HepG2 (cell line): ENCODE data around the gene MRPL48. TPM values are rescaled to one million over a fixed set of nuclear protein-coding genes. Genes with fewer than 3 reads are reported as not detected.

Source experiments
- FOSL2 ChIP-seq: sonication (generic); formaldehyde crosslinking; IDR thresholded peaks from 2 replicates; pipeline ENCODE4 v1.4.0; 2020; ENCODE audit warnings: missing genetic modification reagents
- FOXK2 ChIP-seq: fragments of 450-650 bp; IDR thresholded peaks from 2 replicates; pipeline ENCODE4 v1.6.1; 2016
- ISL2 ChIP-seq: sonication (generic); formaldehyde crosslinking; IDR thresholded peaks from 2 replicates; pipeline ENCODE4 v1.5.0; 2020; ENCODE audit warnings: missing genetic modification reagents
- KLF16 ChIP-seq, 2 experiments: sonication (generic) in 1 of 2; formaldehyde crosslinking in 1 of 2; IDR thresholded peaks; 2 replicates each; pipeline versions ENCODE4 v1.6.1 to v1.8.0; 2016 to 2023; ENCODE audit warnings: missing genetic modification reagents in 2 of 2, missing compliant biosample characterization in 1 of 2
- MYNN ChIP-seq: sonication (generic); formaldehyde crosslinking; IDR thresholded peaks from 2 replicates; pipeline ENCODE4 v1.4.0; 2020; ENCODE audit warnings: mild to moderate bottlenecking, low read depth, missing genetic modification reagents
- SATB2 ChIP-seq: sonication (generic); formaldehyde crosslinking; IDR thresholded peaks from 2 replicates; pipeline ENCODE4 v1.5.0; 2020; ENCODE audit warnings: missing genetic modification reagents
- SSRP1 ChIP-seq: IDR thresholded peaks from 2 replicates; pipeline ENCODE4 v1.6.1; 2016; ENCODE audit warnings: control low read depth
- XRCC5 ChIP-seq: fragments of 200-400 bp; formaldehyde crosslinking; optimal IDR thresholded peaks from 2 replicates; pipeline ENCODE3; 2017; ENCODE audit warnings: mild to moderate bottlenecking, low read length
- ZBTB7A ChIP-seq: sonication (generic); formaldehyde crosslinking; IDR thresholded peaks from 2 replicates; pipeline ENCODE4 v1.8.0; 2022; ENCODE audit warnings: mild to moderate bottlenecking, missing genetic modification reagents
- ZFP1 ChIP-seq: IDR thresholded peaks from 2 replicates; pipeline ENCODE4 v1.6.1; 2016
- ZKSCAN1 ChIP-seq: fragments of 150-350 bp; IDR thresholded peaks from 2 replicates; pipeline ENCODE4 v1.6.1; 2014; ENCODE audit warnings: low read length
- ZNF121 ChIP-seq: sonication (generic); formaldehyde crosslinking; IDR thresholded peaks from 2 replicates; pipeline ENCODE4 v1.5.0; 2020; ENCODE audit warnings: mild to moderate bottlenecking, missing genetic modification reagents
- ZNF337 ChIP-seq: sonication (generic); formaldehyde crosslinking; IDR thresholded peaks from 2 replicates; pipeline ENCODE4 v1.5.1; 2020; ENCODE audit warnings: missing genetic modification reagents, low read depth, mild to moderate bottlenecking, borderline replicate concordance
- ZNF576 ChIP-seq: sonication (generic); formaldehyde crosslinking; IDR thresholded peaks from 2 replicates; pipeline ENCODE4 v1.4.0; 2020; ENCODE audit warnings: mild to moderate bottlenecking, missing genetic modification reagents
- ZNF580 ChIP-seq: IDR thresholded peaks from 2 replicates; pipeline ENCODE4 v1.6.1; 2016; ENCODE audit warnings: low read depth, borderline replicate concordance
- ZNF614 ChIP-seq: IDR thresholded peaks from 2 replicates; pipeline ENCODE4 v1.6.1; 2018; ENCODE audit warnings: missing biosample characterization, missing genetic modification reagents, inconsistent platforms, borderline replicate concordance
- ZNF687 ChIP-seq: sonication (generic); formaldehyde crosslinking; IDR thresholded peaks from 2 replicates; pipeline ENCODE4 v1.5.1; 2020; ENCODE audit warnings: mild to moderate bottlenecking, missing genetic modification reagents, moderate library complexity
- ZNF709 ChIP-seq: sonication (generic); formaldehyde crosslinking; IDR thresholded peaks from 2 replicates; pipeline ENCODE4 v1.5.0; 2020; ENCODE audit warnings: mild to moderate bottlenecking, missing genetic modification reagents
- polyA plus RNA-seq, 8 experiments: library from polyadenylated mRNA; depleted of rRNA in 3 of 8; stranded (reverse) in 7 of 8; unstranded in 1 of 8; fragments of >200 nt; fragmentation: Illumina TruSeq in 4 of 8; extraction: Trizol in 4 of 8; gene quantifications; 2 replicates each; pipeline versions ENCODE4 v1.2.1 to v1.2.3, GENCODE V29; 2011 to 2016; ENCODE audit warnings: low read depth in 4 of 8, missing spikeins in 1 of 8, mixed read lengths in 1 of 8; ENCODE audit not compliant: insufficient read depth in 1 of 8
- total RNA-seq, 5 experiments: library from RNA; depleted of rRNA; stranded (reverse); fragments of >200 nt; fragmentation: Illumina TruSeq; extraction: Trizol; gene quantifications; 2 replicates each; pipeline ENCODE4 v1.2.3, GENCODE V29; 2016; ENCODE audit warnings: low read depth in 1 of 5
- TF ChIP-seq, protein P1 (sequence below): sonication (generic); formaldehyde crosslinking; IDR thresholded peaks from 2 replicates; pipeline ENCODE4 v1.4.0; 2020; ENCODE audit warnings: low read depth, missing genetic modification reagents
- TF ChIP-seq, protein P2 (sequence below): sonication (generic); formaldehyde crosslinking; IDR thresholded peaks from 2 replicates; pipeline ENCODE4 v1.5.0; 2020; ENCODE audit warnings: mild to moderate bottlenecking, missing genetic modification reagents

The MRPL48 gene
- total and polyA plus RNA-seq, 2 of the 13 experiments (the other 11 are each of a cell fraction or from before 2014, with no cell fraction given), result 61.2 to 67.9 TPM

DNA sequence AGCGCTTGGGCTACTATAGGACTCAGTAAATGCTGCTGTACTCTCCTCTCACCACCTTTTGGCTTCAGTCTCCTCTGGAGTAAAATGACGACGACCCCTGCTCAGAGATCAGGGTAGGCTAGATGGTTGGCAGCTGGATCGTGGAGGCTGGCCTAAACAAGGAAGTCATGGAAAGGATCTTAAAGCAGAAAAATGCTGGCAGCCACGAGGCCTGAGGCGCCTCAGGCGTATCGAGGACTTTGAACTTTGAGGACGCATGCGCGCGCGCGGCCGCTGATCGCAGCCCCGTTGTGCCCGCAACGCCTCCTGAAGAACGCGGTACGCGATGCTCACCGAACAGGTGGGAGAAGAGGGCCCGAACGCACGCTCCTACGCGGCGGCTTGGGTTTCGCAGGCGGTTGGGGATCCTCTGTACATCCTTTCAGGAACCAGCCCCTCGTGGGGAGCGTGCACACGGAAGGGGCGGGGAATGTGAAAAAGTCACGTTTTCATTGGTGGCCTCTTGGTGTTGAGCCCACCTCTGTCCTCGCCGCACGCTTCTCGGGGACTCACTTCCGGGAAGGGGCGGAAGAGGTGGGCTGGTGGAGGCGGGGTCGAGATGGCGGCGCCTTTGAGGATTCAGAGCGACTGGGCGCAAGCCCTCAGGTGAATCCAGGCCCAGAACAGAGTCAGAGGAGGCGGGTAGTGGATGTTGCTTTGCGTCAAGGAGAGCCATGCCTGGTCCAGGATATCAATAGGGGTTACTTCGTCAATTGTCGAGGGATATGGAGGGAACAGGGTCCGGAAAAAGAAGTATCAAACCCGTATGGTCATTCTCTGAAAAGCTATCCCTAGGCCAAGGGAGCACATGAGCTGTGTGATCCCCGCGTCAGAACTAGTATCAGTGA lies 89.0 kb downstream of the MRPL48 start, which contains the start of the genes COA4 and PAAF1 (continued):
- TF ChIP-seq ZNF580 (CRISPR knock-in tag) (peak; percentile 23), KLF16 (CRISPR knock-in tag; IDR thresholded peaks at IDR 0.05) (peak in 1 of 2 experiments; percentile 87; a peak in 2 of 4 replicates), ZKSCAN1 (no peak), SATB2 (CRISPR knock-in tag) (no peak), ZFP1 (CRISPR knock-in tag) (peak; percentile 59; the same call in 1 of the 2 replicates), ZNF576 (CRISPR knock-in tag) (peak; percentile 70; the same call in 1 of the 2 replicates), ZNF337 (CRISPR knock-in tag) (peak; percentile 85; the same call in 1 of the 2 replicates), MYNN (CRISPR knock-in tag) (peak; percentile 87; the same call in 1 of the 2 replicates), ZNF121 (CRISPR knock-in tag) (no peak), ZNF709 (CRISPR knock-in tag) (peak; percentile 73), ZNF687 (CRISPR knock-in tag) (peak; percentile 97), ISL2 (CRISPR knock-in tag) (no peak), XRCC5 (peak; percentile 55), ZBTB7A (CRISPR knock-in tag) (peak; percentile 24; the same call in 1 of the 2 replicates), SSRP1 (0 out of 2 replicates have a peak, but pooled peaks have one; percentile 75), FOSL2 (0 out of 2 replicates have a peak, but pooled peaks have one; percentile 27), ZNF614 (0 out of 2 replicates have a peak, but pooled peaks have one; percentile 26), FOXK2 (peak; percentile 16; the same call in 1 of the 2 replicates)
- TF ChIP-seq, protein P1, sequence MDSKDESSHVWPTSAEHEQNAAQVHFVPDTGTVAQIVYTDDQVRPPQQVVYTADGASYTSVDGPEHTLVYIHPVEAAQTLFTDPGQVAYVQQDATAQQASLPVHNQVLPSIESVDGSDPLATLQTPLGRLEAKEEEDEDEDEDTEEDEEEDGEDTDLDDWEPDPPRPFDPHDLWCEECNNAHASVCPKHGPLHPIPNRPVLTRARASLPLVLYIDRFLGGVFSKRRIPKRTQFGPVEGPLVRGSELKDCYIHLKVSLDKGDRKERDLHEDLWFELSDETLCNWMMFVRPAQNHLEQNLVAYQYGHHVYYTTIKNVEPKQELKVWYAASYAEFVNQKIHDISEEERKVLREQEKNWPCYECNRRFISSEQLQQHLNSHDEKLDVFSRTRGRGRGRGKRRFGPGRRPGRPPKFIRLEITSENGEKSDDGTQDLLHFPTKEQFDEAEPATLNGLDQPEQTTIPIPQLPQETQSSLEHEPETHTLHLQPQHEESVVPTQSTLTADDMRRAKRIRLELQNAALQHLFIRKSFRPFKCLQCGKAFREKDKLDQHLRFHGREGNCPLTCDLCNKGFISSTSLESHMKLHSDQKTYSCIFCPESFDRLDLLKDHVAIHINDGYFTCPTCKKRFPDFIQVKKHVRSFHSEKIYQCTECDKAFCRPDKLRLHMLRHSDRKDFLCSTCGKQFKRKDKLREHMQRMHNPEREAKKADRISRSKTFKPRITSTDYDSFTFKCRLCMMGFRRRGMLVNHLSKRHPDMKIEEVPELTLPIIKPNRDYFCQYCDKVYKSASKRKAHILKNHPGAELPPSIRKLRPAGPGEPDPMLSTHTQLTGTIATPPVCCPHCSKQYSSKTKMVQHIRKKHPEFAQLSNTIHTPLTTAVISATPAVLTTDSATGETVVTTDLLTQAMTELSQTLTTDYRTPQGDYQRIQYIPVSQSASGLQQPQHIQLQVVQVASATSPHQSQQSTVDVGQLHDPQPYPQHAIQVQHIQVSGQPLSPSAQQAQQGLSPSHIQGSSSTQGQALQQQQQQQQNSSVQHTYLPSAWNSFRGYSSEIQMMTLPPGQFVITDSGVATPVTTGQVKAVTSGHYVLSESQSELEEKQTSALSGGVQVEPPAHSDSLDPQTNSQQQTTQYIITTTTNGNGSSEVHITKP (CRISPR knock-in tag), result peak; percentile 40; the same call in 1 of the 2 replicates
- TF ChIP-seq, protein P2, sequence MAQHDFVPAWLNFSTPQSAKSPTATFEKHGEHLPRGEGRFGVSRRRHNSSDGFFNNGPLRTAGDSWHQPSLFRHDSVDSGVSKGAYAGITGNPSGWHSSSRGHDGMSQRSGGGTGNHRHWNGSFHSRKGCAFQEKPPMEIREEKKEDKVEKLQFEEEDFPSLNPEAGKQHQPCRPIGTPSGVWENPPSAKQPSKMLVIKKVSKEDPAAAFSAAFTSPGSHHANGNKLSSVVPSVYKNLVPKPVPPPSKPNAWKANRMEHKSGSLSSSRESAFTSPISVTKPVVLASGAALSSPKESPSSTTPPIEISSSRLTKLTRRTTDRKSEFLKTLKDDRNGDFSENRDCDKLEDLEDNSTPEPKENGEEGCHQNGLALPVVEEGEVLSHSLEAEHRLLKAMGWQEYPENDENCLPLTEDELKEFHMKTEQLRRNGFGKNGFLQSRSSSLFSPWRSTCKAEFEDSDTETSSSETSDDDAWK (CRISPR knock-in tag), result no peak
